Bronchial epithelial cell (primary cell): ENCODE measurements around the gene WDR77. TPM values are rescaled to one million over a fixed set of nuclear protein-coding genes. Genes with fewer than 3 reads are reported as not detected.

Experiments used
- DNase-seq: peaks from one replicate; pipeline ENCODE4 v3.0.0-alpha.2; 2010; ENCODE audit warnings: low read depth
- FAIRE-seq: peaks from 2 replicates; lab custom pipeline; 2011; peaks lifted over from hg19 to GRCh38; lab: Jason Lieb, UNC
- H3K27me3 ChIP-seq: 2 replicates; pipeline ENCODE4 v1.5.1; 2011; ENCODE audit warnings: low read length; ENCODE audit not compliant: control insufficient read depth, insufficient read depth
- H3K36me3 ChIP-seq: 2 replicates; pipeline ENCODE4 v1.5.1; 2011; ENCODE audit warnings: low read length; ENCODE audit not compliant: control insufficient read depth, insufficient read depth
- H3K4me3 ChIP-seq: 2 replicates; pipeline ENCODE4 v1.5.1; 2011; ENCODE audit warnings: mild to moderate bottlenecking, low read depth, low read length, control low read depth
- total RNA-seq: library from RNA; depleted of rRNA; stranded (reverse); fragments of >200 nt; gene quantifications from 2 replicates; pipeline ENCODE4 v1.2.1, GENCODE V29; 2014
- TF ChIP-seq, protein P1 (sequence below): IDR thresholded peaks from 2 replicates; pipeline ENCODE4 v1.5.1; 2011; ENCODE audit warnings: mild to moderate bottlenecking, moderate library complexity, low read length, control low read depth, inconsistent platforms; ENCODE audit not compliant: insufficient read depth, severe bottlenecking

The WDR77 gene
- total RNA-seq, 1 donor from 2014 or later: 57.4 TPM

DNA sequence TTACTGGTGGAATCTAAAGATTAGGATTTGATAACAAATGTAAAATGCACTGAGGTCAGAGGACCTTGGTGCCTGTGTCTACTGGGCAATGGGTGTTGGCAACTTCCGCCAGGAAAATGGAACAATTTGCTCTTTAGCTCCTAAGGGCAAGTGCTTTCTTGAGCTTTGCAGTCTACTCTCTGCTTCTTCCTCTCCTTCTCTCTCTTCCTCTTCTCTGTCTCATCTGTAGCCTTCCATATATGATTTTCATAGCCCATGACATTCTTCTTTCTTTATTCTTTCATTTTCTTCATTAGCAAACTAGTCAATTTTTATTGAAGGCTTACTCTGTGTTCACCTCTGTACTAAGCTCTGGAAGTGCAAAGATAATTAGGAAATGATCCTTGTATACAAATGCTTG lies 57.0 kb downstream of the WDR77 start:
- no peak for FAIRE-seq
- no peak overlapping the region for H3K4me3 ChIP-seq
- no peaks in the 10 kb centered on the region for H3K36me3 ChIP-seq
- no peaks in the 10 kb centered on the region for H3K27me3 ChIP-seq
- no peak for DNase-seq
- TF ChIP-seq, protein P1, sequence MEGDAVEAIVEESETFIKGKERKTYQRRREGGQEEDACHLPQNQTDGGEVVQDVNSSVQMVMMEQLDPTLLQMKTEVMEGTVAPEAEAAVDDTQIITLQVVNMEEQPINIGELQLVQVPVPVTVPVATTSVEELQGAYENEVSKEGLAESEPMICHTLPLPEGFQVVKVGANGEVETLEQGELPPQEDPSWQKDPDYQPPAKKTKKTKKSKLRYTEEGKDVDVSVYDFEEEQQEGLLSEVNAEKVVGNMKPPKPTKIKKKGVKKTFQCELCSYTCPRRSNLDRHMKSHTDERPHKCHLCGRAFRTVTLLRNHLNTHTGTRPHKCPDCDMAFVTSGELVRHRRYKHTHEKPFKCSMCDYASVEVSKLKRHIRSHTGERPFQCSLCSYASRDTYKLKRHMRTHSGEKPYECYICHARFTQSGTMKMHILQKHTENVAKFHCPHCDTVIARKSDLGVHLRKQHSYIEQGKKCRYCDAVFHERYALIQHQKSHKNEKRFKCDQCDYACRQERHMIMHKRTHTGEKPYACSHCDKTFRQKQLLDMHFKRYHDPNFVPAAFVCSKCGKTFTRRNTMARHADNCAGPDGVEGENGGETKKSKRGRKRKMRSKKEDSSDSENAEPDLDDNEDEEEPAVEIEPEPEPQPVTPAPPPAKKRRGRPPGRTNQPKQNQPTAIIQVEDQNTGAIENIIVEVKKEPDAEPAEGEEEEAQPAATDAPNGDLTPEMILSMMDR: no peak

Other genes with a start within 250 kb of the WDR77 start
- gene DENND2D, start 248.6 kb downstream of the WDR77 start, total RNA-seq: 23.7 and 24.3 TPM in 2 replicates
- 0.26 TPM in 1 of 2 replicates, not detected in the other for gene CHI3L2, start 221.5 kb downstream of the WDR77 start, total RNA-seq
- gene CHIA, start 158.4 kb downstream of the WDR77 start, total RNA-seq: not detected in 2 replicates
- gene OVGP1, start 21.5 kb downstream of the WDR77 start, total RNA-seq: 1.6 and 1.7 TPM in 2 replicates
- 234 and 259 TPM in 2 replicates for gene ATP5PB, start 208 bp upstream of the WDR77 start, total RNA-seq
- gene C1orf162, start 24.7 kb upstream of the WDR77 start, total RNA-seq: 0.38 and 1.1 TPM in 2 replicates
- not detected in 2 replicates for gene ADORA3, start 54.4 kb upstream of the WDR77 start, total RNA-seq
- not detected in 2 replicates for gene TMIGD3, start 54.4 kb upstream of the WDR77 start, total RNA-seq
- 16.6 and 20.5 TPM in 2 replicates for gene RAP1A, start 170.5 kb upstream of the WDR77 start, total RNA-seq